ENCODE results near the gene MEOX1.
"Not testable (repeated sequence)": the region's sequence is repeated elsewhere in the genome, so short reads cannot be mapped to it uniquely, and the experiment has no call there.

Gene MEOX1

GRCh38 chr17:43661699-43662412 lies at the start of gene MEOX1:
Gene MEOX1 (minus strand): TSS chr17:43661922. CDS start chr17:43661534, 388 bp downstream.
- DNase-seq = no peak

DNA sequence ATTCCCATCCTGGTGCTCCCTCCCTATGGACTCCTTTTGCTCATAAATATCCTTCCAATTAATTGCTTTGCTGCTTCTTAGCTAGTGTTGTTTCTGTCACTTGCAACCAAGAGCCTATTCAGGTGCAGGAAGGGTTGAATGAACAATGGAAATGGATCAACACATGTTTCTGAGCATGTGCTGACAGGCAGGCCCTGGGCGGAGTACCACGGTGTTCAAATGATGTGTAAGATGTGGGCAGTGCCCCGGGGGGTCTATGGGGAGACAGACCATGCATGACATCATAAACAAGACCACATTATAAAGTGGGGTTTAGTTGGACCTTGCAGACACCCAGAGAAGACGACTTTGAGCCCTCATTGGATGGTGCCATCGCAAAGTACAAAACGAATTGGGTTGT lies 48.4 kb upstream of the MEOX1 start:
- no peak for DNase-seq

DNA sequence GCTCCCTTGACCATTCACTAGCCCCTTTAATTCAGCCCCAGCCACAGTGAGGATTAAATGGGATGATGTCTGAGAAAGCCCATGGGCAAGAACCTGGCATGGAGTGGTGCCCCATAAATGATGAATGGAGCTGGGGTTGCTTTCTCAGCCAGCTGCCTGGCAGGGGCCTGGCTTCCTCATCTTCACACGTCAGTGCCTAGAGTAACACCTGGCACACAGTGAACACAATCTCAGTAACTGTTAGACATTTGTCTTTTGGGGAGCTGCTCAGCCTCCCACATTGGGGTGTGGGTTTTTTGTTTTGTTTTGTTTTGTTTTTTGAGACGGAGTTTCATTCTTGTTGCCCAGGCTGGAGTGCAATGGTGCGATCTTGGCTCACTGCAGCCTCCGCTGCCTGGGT lies 47.5 kb upstream of the MEOX1 start:
- DNase-seq = no peak

DNA sequence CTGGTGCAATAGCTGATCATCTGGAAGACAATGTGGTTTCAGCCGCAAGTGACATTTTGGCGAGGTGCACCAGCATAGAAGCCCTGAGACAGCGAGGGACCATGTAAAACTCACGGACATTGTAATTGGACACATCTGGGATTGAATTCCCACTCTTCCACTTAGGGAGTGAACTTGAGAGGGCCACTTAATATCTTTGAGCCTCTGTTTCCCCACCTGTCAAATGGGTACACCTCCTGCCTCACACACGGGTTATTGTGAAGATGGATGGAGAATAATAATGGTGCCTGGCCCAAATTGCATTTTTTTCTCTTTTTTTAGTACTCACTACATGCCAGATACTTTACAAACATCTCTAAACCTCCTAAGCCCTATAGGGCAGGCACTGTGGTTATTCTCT lies 45.5 kb upstream of the MEOX1 start:
- no peak for DNase-seq

DNA sequence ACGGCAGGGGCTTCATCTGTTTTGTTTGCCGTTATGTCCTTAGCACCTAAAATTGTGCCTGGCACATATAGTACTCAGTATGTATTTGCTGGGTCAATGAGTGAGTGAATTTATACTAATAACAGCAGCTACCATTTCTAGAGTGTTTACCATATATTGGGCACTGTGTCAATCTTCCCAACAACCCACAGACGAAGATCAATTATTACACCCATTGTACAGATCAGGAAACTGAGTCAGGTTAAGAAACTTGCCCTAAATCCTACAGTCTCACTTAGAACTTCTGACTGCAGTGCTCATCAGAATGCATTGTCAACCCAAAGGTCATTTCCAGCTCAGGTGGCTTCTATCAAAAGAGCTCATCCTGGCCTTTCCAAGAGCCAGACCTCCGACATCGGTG lies 44.5 kb upstream of the MEOX1 start:
- DNase-seq = no peak

GRCh38 chr17:43703630-43704029 lies 41.9 kb upstream of the MEOX1 start:
- no peak for DNase-seq

- no peak for DNase-seq
Observed at GRCh38 chr17:43702637-43703036, 40.9 kb upstream of the MEOX1 start.

DNA sequence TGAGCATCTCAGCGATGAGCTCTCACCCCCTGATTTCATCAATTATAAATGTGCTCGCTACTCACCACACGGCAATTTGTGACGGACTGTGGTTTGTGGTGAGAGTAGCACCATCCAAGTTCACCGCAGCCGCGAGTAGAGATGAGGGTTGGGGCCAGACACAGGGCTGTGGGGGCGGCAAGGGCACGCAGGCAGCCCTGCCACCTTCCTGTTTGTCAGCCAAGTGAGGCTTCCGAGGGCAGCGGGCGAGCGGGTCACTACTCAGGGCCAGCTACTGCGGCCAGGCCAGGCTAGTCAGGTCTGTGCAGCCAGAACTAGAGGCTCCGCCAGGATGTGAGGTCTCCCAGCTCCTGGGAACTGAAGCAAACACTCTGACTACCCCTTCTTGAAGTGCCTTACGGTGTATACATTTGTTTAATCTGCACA lies 39.6 kb upstream of the MEOX1 start:
- no peak for DNase-seq

GRCh38 chr17:43699438-43699756 lies 37.7 kb upstream of the MEOX1 start:
- no peak for DNase-seq

- no peak for DNase-seq
Observed at GRCh38 chr17:43698678-43699437, 37.1 kb upstream of the MEOX1 start.

GRCh38 chr17:43697937-43698336 lies 36.2 kb upstream of the MEOX1 start:
- DNase-seq = no peak

DNA sequence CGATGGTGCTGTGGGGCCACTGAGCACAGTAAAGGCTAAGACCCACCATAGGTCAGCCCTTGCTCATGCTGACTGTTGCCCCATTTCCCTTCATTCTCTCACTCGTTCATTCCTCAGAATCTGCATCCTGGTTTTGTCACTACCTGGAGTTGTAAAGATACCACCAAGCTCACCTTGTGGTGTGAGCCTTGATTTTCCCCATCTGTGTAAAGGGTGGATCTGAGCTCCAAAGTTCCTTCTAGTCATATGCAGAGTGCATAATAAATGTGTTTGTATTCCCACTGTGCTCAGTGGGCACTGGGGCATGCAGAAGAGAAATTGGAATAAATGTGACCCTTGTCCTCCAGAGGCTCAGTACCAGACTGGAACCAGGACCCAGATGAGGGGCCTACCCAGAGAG lies 35.2 kb upstream of the MEOX1 start:
- DNase-seq = no peak

- DNase-seq = no peak
Observed at GRCh38 chr17:43695970-43696865, 34.5 kb upstream of the MEOX1 start.

DNA sequence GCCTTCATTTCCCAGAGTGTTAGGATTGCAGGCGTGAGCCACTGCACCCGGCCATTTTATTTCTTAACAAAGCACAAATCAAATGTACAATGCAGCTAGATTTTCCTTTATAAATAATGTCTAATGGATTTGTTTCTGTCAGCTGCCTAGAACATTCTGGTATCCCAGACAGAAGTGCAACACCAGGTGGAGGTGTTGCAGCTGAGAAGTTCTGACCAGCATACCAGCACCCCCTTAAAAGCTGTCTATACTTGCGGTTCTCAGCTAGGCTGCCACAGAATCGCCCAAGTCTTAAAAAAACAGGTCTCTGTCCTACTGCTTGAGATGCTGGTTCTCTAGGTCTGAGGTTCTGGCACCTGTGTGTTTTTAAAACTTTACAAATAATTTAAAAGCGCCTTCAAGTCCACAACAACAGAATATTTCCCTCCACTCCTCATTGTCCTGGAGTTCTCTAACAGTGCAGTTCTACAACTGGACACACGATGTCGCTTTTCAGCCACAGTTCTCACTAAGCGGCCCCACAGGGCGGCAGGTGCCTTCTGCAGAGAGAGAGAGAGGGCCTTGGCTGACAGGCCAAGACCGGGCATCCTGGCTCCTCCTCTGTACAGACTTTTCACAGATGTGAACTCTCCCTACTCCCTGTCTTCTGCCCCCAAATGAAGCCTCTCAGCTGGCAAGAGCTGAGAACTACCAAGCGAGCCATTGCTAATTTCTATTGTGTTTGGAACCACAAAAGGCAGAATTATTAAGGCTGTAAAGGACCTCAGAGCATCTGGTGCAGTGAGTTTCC lies 32.6 kb upstream of the MEOX1 start:
- peak; percentile 61 for DNase-seq

DNA sequence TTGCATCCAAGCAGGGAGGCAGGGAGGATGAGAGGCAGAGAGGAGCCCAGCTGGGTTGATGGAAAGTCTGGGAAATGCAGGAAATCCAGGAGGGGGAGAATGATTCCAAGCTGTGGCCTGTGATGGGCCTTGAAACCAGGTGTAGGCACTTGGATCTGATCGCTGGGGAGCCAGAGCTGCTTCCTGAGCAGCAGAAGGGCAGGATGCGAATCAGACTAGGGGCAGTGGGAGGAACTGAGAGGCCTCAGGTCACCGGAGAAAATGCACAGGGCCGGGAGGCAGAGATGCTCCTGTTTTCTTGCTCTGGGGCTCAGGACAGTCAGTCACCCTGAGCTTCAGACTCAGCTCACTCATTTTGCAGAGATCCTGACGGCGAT lies 29.6 kb upstream of the MEOX1 start:
- DNase-seq = no peak

- DNase-seq = no peak
Observed at GRCh38 chr17:43690624-43691316, 29.0 kb upstream of the MEOX1 start.

DNA sequence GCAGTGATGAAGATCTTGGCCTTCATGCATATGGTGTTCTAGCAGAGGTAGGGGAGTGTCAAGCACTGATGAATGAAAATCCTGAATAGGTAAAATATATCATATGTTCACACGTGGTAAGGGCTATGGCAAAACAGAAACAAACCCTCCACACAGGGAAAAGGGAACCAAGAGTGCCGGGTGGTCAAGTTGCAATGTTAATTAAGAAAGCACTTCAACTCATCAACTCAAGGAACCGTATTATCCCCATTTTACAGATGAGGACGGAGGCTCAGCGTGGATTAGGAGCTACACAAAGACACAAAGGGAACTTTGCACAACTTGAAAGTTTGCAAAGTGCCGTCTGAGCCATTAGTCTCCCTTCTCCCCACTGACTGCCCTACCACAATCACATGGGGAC lies 28.1 kb upstream of the MEOX1 start:
- DNase-seq = no peak

DNA sequence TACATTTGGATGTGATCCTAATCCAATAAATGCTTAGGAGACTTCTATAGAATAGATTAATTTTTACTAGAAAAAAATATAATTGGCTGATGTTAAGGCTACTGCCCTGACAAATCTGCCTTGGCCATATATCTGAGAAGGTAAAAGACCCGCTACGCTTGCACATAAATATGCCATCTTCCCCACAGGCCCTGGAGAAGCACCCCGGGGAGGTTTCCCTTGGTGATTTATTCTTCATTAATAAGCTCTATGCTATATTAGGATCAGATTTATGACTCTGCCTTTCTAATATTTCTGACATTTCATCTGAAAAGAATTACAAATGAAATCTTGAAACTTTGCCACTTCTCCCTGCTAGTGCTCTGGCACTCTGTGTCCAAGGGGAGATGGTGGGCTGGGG lies 27.4 kb upstream of the MEOX1 start:
- no peak for DNase-seq

GRCh38 chr17:43686957-43687356 lies 25.2 kb upstream of the MEOX1 start:
- not testable (repeated sequence) for DNase-seq

DNA sequence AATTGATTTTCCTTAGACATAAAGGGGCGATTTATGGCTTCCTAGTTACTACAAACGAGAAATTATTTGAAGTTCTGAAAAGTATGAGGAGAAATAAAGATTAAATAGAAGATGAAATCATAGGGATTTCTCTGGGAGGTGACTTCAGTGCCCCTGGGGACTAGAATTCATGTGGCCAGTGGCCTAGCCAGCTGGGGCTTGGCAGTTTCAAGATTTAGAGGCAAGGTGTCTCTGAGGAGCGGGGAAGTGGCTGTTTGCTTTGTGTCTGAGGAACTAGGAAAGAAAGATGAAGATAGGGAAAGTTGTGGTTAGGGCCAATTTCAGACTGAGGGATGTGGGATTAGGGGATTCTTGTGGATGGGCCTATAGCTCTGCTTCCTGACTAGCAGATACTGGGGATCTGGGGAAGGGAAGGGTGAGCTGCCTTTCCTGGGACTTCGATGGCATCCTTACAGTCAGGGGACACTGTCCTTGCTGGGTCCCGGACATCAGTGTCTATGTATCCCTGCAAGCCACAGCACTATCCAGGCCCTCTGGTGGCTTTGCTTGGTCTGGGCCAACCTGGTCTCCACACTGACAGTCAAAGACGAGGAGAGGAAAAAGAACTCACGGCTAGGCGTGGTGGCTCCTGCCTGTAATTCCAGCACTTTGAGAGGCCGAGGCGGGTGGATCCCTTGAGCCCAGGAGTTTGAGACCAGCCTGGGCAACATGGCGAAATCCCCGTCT lies 22.4 kb upstream of the MEOX1 start:
- no peak for DNase-seq

DNA sequence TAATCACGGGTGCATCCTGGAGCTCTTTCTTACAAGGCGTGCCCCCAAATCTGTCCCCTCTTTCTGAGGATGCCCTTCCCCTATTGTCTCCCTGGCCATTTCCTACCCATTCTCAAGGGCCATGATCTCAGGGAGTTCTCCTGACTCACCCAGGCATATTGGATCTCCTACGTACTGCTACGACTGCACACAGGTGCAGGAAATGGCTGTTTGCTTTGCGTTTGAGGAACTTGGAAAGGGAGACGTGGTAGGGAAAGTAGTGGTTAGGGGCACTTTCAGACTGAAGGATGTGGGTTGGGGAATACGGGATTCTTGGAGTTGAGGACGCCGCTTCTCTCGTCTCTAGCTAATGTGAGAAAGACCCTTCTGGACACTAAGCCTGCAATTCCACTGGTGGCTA lies 18.7 kb upstream of the MEOX1 start:
- DNase-seq = no peak

GRCh38 chr17:43679911-43680310 lies 18.2 kb upstream of the MEOX1 start:
- no peak for DNase-seq
